ENCODE results near the gene SNX13. TPM values are rescaled to one million over a fixed set of nuclear protein-coding genes. Genes with fewer than 3 reads are reported as not detected.

Gene SNX13
- total RNA-seq, 4 donors from 2014 or later: 74.9 to 154 (median 107) TPM

- ATAC-seq (no peak), DNase-seq (no peak)
- intact Hi-C loops (cut with DNase I; ENCODE audit: low total_unique reads): no loop called here
- H3K4me1 ChIP-seq: no peaks in the 10 kb centered on the region
- peaks cover 0 to 6% (median 0%) of the 10 kb centered on the region in 3 donors for H3K9me3 ChIP-seq
- H3K27me3 ChIP-seq: no peaks in the 10 kb centered on the region
- H3K4me3 ChIP-seq: no peak overlapping the region
- peaks cover 0 to 51% of the 10 kb centered on the region in 2 donors for H3K36me3 ChIP-seq
- TF ChIP-seq, protein P1, sequence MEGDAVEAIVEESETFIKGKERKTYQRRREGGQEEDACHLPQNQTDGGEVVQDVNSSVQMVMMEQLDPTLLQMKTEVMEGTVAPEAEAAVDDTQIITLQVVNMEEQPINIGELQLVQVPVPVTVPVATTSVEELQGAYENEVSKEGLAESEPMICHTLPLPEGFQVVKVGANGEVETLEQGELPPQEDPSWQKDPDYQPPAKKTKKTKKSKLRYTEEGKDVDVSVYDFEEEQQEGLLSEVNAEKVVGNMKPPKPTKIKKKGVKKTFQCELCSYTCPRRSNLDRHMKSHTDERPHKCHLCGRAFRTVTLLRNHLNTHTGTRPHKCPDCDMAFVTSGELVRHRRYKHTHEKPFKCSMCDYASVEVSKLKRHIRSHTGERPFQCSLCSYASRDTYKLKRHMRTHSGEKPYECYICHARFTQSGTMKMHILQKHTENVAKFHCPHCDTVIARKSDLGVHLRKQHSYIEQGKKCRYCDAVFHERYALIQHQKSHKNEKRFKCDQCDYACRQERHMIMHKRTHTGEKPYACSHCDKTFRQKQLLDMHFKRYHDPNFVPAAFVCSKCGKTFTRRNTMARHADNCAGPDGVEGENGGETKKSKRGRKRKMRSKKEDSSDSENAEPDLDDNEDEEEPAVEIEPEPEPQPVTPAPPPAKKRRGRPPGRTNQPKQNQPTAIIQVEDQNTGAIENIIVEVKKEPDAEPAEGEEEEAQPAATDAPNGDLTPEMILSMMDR (IDR thresholded peaks at IDR 0.05 in 4 of 5, conservative IDR thresholded peaks at IDR 0.05 in 1 of 5): no peak
- no peak for TF ChIP-seq POLR2A (IDR thresholded peaks at IDR 0.05)
- no peak overlapping the region for H3K27ac ChIP-seq
- in situ Hi-C loops (cut with MboI; ENCODE audit: low sequenced_read_pairs in 4 of 4): no loop called here
Observed at GRCh38 chr7:17870406-17870805, 69.9 kb downstream of the SNX13 start.

DNA sequence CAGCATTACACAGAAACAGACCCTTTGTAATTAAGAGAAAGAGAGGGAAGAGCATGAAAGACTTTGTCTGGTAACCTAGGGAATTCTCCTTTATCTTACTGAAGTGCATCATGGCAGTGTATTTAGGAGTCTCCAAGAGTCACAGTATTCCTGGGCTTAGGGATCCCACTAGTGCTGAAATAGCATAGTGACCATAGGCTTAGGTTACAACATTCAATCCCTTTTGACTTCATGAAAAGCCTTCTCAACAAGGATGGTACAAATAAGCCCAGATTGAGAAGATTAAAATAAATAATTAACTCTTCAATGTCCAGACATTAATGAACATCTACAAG is 76.5 kb downstream of the SNX13 start:
- no peak overlapping the region for H3K27ac ChIP-seq
- no peak for ATAC-seq
- H3K9me3 ChIP-seq: peaks cover 0 to 6% (median 0%) of the 10 kb centered on the region in 3 donors
- TF ChIP-seq, protein P1 (IDR thresholded peaks at IDR 0.05 in 4 of 5, conservative IDR thresholded peaks at IDR 0.05 in 1 of 5): no peak
- TF ChIP-seq POLR2A (IDR thresholded peaks at IDR 0.05): no peak
- in situ Hi-C loops (cut with MboI; ENCODE audit: low sequenced_read_pairs in 4 of 4): no loop called here
- intact Hi-C loops (cut with DNase I; ENCODE audit: low total_unique reads): no loop called here
- peaks cover 0 to 55% of the 10 kb centered on the region in 2 donors for H3K36me3 ChIP-seq
- H3K4me1 ChIP-seq: no peaks in the 10 kb centered on the region
- H3K27me3 ChIP-seq: no peaks in the 10 kb centered on the region
- no peak for DNase-seq
- H3K4me3 ChIP-seq: no peak overlapping the region

DNA sequence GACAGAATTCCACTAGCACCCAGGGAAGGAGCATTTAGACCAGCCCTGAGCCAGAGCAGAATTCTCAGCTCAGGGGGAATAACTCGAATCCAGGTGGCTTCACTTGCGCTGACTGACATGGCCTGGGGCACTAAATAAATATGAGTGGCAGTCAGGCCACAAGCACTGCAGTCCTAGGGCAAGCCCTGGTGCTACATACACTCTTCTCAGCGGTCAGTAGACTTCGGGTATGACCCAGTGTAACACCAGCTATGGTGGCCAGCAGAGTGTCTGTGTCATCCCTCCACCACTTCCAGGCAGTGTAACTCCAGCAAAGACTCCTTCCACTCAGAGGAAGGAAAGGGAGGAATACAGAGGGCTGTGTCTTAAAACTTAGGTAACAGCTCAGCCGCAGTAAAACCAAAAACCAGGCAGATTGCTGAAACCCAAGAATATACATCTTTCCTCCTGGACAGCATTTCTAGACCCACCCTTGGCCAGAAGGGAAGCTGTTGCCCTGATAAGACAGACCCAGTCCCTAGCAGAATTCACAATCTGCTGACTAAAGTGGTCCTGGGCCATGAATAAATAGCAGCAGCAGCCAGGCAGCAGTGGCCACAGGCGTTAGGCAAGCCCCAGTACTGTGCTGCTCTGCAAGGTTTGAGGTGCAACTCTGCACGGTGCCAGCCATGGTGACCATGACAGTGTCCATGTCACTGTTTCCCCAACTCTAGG is 77.0 kb downstream of the SNX13 start:
- Histone ChIP-seq H3K36me3 (peaks cover 0 to 55% of the 10 kb centered on the region in 2 donors), H3K9me3 (peaks cover 0 to 6% (median 0%) of the 10 kb centered on the region in 3 donors), H3K27ac (no peak overlapping the region), H3K4me1 (no peaks in the 10 kb centered on the region), H3K4me3 (no peak overlapping the region), H3K27me3 (no peaks in the 10 kb centered on the region)
- intact Hi-C loops (cut with DNase I; ENCODE audit: low total_unique reads): no loop called here
- no peak for DNase-seq
- no peak for TF ChIP-seq POLR2A (IDR thresholded peaks at IDR 0.05)
- TF ChIP-seq, protein P1 (IDR thresholded peaks at IDR 0.05 in 4 of 5, conservative IDR thresholded peaks at IDR 0.05 in 1 of 5): no peak
- in situ Hi-C loops (cut with MboI; ENCODE audit: low sequenced_read_pairs in 4 of 4): no loop called here
- no peak for ATAC-seq

- ATAC-seq: no peak
- in situ Hi-C loops (cut with MboI; ENCODE audit: low sequenced_read_pairs in 4 of 4) (no loop called here), intact Hi-C loops (cut with DNase I; ENCODE audit: low total_unique reads) (no loop called here)
Observed at GRCh38 chr7:17856251-17856650, 84.0 kb downstream of the SNX13 start.

More at GRCh38 chr7:17856251-17856650, 84.0 kb downstream of the SNX13 start:
- no peak for TF ChIP-seq POLR2A (IDR thresholded peaks at IDR 0.05)
- TF ChIP-seq, protein P1 (IDR thresholded peaks at IDR 0.05 in 4 of 5, conservative IDR thresholded peaks at IDR 0.05 in 1 of 5): no peak
- no peaks in the 10 kb centered on the region for H3K27me3 ChIP-seq
- H3K9me3 ChIP-seq: peaks cover 0 to 3% (median 0%) of the 10 kb centered on the region in 3 donors
- H3K4me3 ChIP-seq: no peak overlapping the region
- DNase-seq: no peak
- H3K36me3 ChIP-seq: peaks cover 0 to 8% of the 10 kb centered on the region in 2 donors
- no peak overlapping the region for H3K27ac ChIP-seq
- no peaks in the 10 kb centered on the region for H3K4me1 ChIP-seq
